Measurements from ENCODE around the gene JAM3. TPM values are rescaled to one million over a fixed set of nuclear protein-coding genes. Genes with fewer than 3 reads are reported as not detected.

JAM3 gene
- total RNA-seq, 1 donor from 2014 or later: 68.1 TPM

DNA sequence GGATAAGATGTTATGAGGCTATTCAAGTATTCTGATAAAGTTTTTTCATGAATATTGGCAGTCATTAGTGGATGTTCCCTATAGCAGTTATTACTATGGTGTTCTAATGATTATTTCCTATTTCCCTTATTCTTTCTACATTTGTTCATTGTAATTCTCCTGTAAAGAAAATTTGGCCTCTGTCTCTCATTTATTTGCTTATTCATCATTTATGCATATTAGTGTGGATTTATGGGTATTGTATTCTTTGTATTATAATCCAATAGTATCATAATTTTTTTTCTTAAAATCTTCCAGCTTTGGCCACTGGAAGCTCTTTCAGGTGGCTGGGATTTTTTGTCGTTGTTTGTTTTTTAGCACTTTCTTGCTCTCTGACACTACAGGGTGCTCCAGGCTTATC lies 47.3 kb downstream of the JAM3 start:
- peaks cover 38% of the 10 kb centered on the region for H3K9me3 Mint-ChIP-seq
- Histone ChIP-seq H3K4me1 (peaks cover 10% of the 10 kb centered on the region), H3K36me3 (no peaks in the 10 kb centered on the region), H3K27ac (no peak overlapping the region), H3K4me2 (no peak overlapping the region), H3K79me2 (ENCODE audit: low read depth) (peaks cover 46% of the 10 kb centered on the region), H4K20me1 (ENCODE audit: low read depth) (peaks cover 26% of the 10 kb centered on the region), H3K9ac (no peak overlapping the region), H2AFZ (replicated peaks) (no peak overlapping the region), H3K9me3 (ENCODE audit: low read depth) (no peaks in the 10 kb centered on the region), H3K27me3 (no peaks in the 10 kb centered on the region), H3K4me3 (no peak overlapping the region), H3F3A (ENCODE audit: low read depth) (no peaks in the 10 kb centered on the region)
- H3K27me3 Mint-ChIP-seq (ENCODE audit: insufficient read depth, low read depth): no peaks in the 10 kb centered on the region
- TF ChIP-seq EZH2phosphoT487 (IDR thresholded peaks at IDR 0.05): no peak
- no peak for TF ChIP-seq CTCF (IDR thresholded peaks at IDR 0.05)
- no peak for TF ChIP-seq EZH2 (IDR thresholded peaks at IDR 0.05)
- H3K4me3 Mint-ChIP-seq: no peak overlapping the region
- DNase-seq (ENCODE audit: low spot score): no peak
- peaks cover 37% of the 10 kb centered on the region for H3K36me3 Mint-ChIP-seq
- no peak overlapping the region for H3K27ac Mint-ChIP-seq
- peaks cover 29% of the 10 kb centered on the region for H3K4me1 Mint-ChIP-seq

GRCh38 chr11:134118006-134118405 lies 49.1 kb downstream of the JAM3 start:
- Histone ChIP-seq H3K9ac (no peak overlapping the region), H3K4me1 (peaks cover 10% of the 10 kb centered on the region), H3F3A (ENCODE audit: low read depth) (no peaks in the 10 kb centered on the region), H3K79me2 (ENCODE audit: low read depth) (peaks cover 50% of the 10 kb centered on the region), H3K4me3 (no peak overlapping the region), H3K9me3 (ENCODE audit: low read depth) (no peaks in the 10 kb centered on the region), H2AFZ (replicated peaks) (no peak overlapping the region), H3K27me3 (peaks cover 2% of the 10 kb centered on the region), H3K36me3 (no peaks in the 10 kb centered on the region), H4K20me1 (ENCODE audit: low read depth) (peaks cover 26% of the 10 kb centered on the region), H3K27ac (no peak overlapping the region), H3K4me2 (no peak overlapping the region)
- Mint-ChIP-seq H3K4me1 (peaks cover 31% of the 10 kb centered on the region), H3K9me3 (peaks cover 21% of the 10 kb centered on the region), H3K4me3 (no peak overlapping the region), H3K36me3 (peaks cover 21% of the 10 kb centered on the region), H3K27me3 (ENCODE audit: insufficient read depth, low read depth) (no peaks in the 10 kb centered on the region), H3K27ac (no peak overlapping the region)
- DNase-seq (ENCODE audit: low spot score): no peak
- TF ChIP-seq CTCF (IDR thresholded peaks at IDR 0.05): no peak
- no peak for TF ChIP-seq EZH2phosphoT487 (IDR thresholded peaks at IDR 0.05)
- no peak for TF ChIP-seq EZH2 (IDR thresholded peaks at IDR 0.05)

GRCh38 chr11:134119094-134119493 lies 50.2 kb downstream of the JAM3 start:
- no peak for TF ChIP-seq CTCF (IDR thresholded peaks at IDR 0.05)
- no peak for TF ChIP-seq EZH2 (IDR thresholded peaks at IDR 0.05)
- no peak for TF ChIP-seq EZH2phosphoT487 (IDR thresholded peaks at IDR 0.05)
- H3K9ac ChIP-seq: no peak overlapping the region
- Mint-ChIP-seq H3K27me3 (ENCODE audit: insufficient read depth, low read depth) (peaks cover under 1% of the 10 kb centered on the region), H3K36me3 (peaks cover 20% of the 10 kb centered on the region), H3K27ac (no peak overlapping the region), H3K4me1 (peaks cover 35% of the 10 kb centered on the region), H3K9me3 (peaks cover 13% of the 10 kb centered on the region), H3K4me3 (no peak overlapping the region)
- peaks cover 32% of the 10 kb centered on the region for H4K20me1 ChIP-seq (ENCODE audit: low read depth)
- peaks cover 50% of the 10 kb centered on the region for H3K79me2 ChIP-seq (ENCODE audit: low read depth)
- no peaks in the 10 kb centered on the region for H3F3A ChIP-seq (ENCODE audit: low read depth)
- H3K4me2 ChIP-seq: no peak overlapping the region
- no peaks in the 10 kb centered on the region for H3K36me3 ChIP-seq
- H3K4me3 ChIP-seq: no peak overlapping the region
- peaks cover 13% of the 10 kb centered on the region for H3K27me3 ChIP-seq
- H3K27ac ChIP-seq: no peak overlapping the region
- DNase-seq (ENCODE audit: low spot score): no peak
- H2AFZ ChIP-seq (replicated peaks): no peak overlapping the region
- peaks cover 10% of the 10 kb centered on the region for H3K4me1 ChIP-seq
- no peaks in the 10 kb centered on the region for H3K9me3 ChIP-seq (ENCODE audit: low read depth)
